Gastroesophageal sphincter (tissue), 4 donors: ENCODE results near the gene RASGRP4. TPM values are rescaled to one million over a fixed set of nuclear protein-coding genes. Genes with fewer than 3 reads are reported as not detected.
A peak's percentile ranks its signal among the peaks of the same experiment; 100 is the strongest.

ENCODE experiments used
- ATAC-seq: fragments of 150-250 bp; one replicate; pipeline ENCODE4 v1.9.1; 2016; ENCODE audit warnings: mild to moderate bottlenecking, moderate library complexity
- H3K27ac ChIP-seq, 4 donors: fragments of 200-600 bp; sonication (generic) in 3 of 4; 1 replicate in 3 of 4; 2 replicates in 1 of 4; pipeline ENCODE4 v1.5.1; 2016 to 2019
- H3K27me3 ChIP-seq: fragments of 200-600 bp; sonication (generic); one replicate; pipeline ENCODE4 v1.5.1; 2019
- H3K36me3 ChIP-seq, 2 donors: fragments of 200-600 bp; sonication (generic); one replicate each; pipeline ENCODE4 v1.5.1; 2019; ENCODE audit warnings: control low read depth in 1 of 2
- H3K4me1 ChIP-seq, 3 donors: fragments of 200-600 bp; sonication (generic); 1 replicate in 2 of 3; 2 replicates in 1 of 3; pipeline ENCODE4 v1.5.1; 2016 to 2019; ENCODE audit warnings: control low read depth in 2 of 3
- H3K4me3 ChIP-seq, 2 donors: fragments of 200-600 bp; sonication (generic); one replicate each; pipeline ENCODE4 v1.5.1; 2019; ENCODE audit warnings: mild to moderate bottlenecking in 1 of 2, moderate library complexity in 1 of 2
- H3K9me3 ChIP-seq, 3 donors: fragments of 200-600 bp; sonication (generic); one replicate each; pipeline ENCODE4 v1.5.1; 2017 to 2019; ENCODE audit warnings: control low read depth in 2 of 3
- CTCF ChIP-seq, 4 experiments: fragments of 200-600 bp in 2 of 4; fragments of 450-650 bp in 2 of 4; sonication (generic) in 1 of 4; IDR thresholded peaks; one replicate each; pipeline ENCODE4 v1.5.1; 2017 to 2019; ENCODE audit warnings: antibody characterized with exemption in 4 of 4, mild to moderate bottlenecking in 2 of 4, moderate library complexity in 2 of 4
- EP300 ChIP-seq: sonication (generic); formaldehyde crosslinking; IDR thresholded peaks from one replicate; pipeline ENCODE4 v1.6.1; 2017; ENCODE audit warnings: antibody characterized with exemption, mild to moderate bottlenecking
- POLR2A ChIP-seq, 2 donors: fragments of 450-650 bp; IDR thresholded peaks; one replicate each; pipeline ENCODE4 v1.6.1; 2017; ENCODE audit warnings: antibody characterized with exemption in 2 of 2, mild to moderate bottlenecking in 2 of 2, moderate library complexity in 1 of 2
- POLR2AphosphoS5 ChIP-seq: sonication (generic); formaldehyde crosslinking; IDR thresholded peaks from one replicate; pipeline ENCODE4 v1.6.1; 2017; ENCODE audit warnings: antibody characterized with exemption
- WGBS, 2 donors: methylation state at CpG; one replicate each; pipeline ENCODE4 v1.1.5; 2018; ENCODE audit warnings: low coverage in 1 of 2; 5-methylcytosine and 5-hydroxymethylcytosine counted together
- total RNA-seq, 4 donors: library from RNA; depleted of rRNA; stranded (reverse); fragments of >200 nt; gene quantifications; one replicate each; pipeline ENCODE4 v1.1.0, GENCODE V29; 2016

RASGRP4 gene
- total RNA-seq, 4 donors from 2014 or later, result 1.2 to 4.7 (median 4.0) TPM

- Histone ChIP-seq H3K27me3 (no peaks in the 10 kb centered on the region), H3K4me1 (peaks cover 8 to 32% (median 16%) of the 10 kb centered on the region in 3 donors), H3K4me3 (no peak overlapping the region), H3K27ac (no peak overlapping the region), H3K36me3 (peaks cover 0 to 55% of the 10 kb centered on the region in 2 donors), H3K9me3 (no peaks in the 10 kb centered on the region)
- TF ChIP-seq EP300, result no peak
- TF ChIP-seq POLR2A (IDR thresholded peaks at IDR 0.05), result no peak
- no peak for TF ChIP-seq CTCF (IDR thresholded peaks at IDR 0.05)
- no peak for TF ChIP-seq POLR2AphosphoS5
- no peak for ATAC-seq
- WGBS, 2 donors, result 40 to 44% methylated on average over 1 of the region's 3 CpGs
Observed at GRCh38 chr19:38376576-38376975, 49.4 kb downstream of the RASGRP4 start.

- no peak for TF ChIP-seq POLR2A (IDR thresholded peaks at IDR 0.05)
- no peak for TF ChIP-seq EP300
- TF ChIP-seq CTCF (IDR thresholded peaks at IDR 0.05), result no peak
- no peak for TF ChIP-seq POLR2AphosphoS5
- Histone ChIP-seq H3K4me1 (peaks cover 8 to 32% (median 16%) of the 10 kb centered on the region in 3 donors), H3K27me3 (no peaks in the 10 kb centered on the region), H3K36me3 (peaks cover 0 to 46% of the 10 kb centered on the region in 2 donors), H3K9me3 (no peaks in the 10 kb centered on the region), H3K27ac (no peak overlapping the region), H3K4me3 (peak overlapping the region; percentile 73 to 92)
- WGBS, 2 donors, result 64% methylated on average over 5 of the region's 5 CpGs; no CpG with 5 or more reads in 1 of the 2 donors
- ATAC-seq, result no peak
Observed at GRCh38 chr19:38375748-38376147, 50.3 kb downstream of the RASGRP4 start.

- TF ChIP-seq POLR2AphosphoS5, result no peak
- TF ChIP-seq POLR2A (IDR thresholded peaks at IDR 0.05), result no peak
- TF ChIP-seq EP300, result no peak
- no peak for TF ChIP-seq CTCF (IDR thresholded peaks at IDR 0.05)
- peaks cover 8 to 32% (median 16%) of the 10 kb centered on the region in 3 donors for H3K4me1 ChIP-seq
- WGBS, 2 donors, result 0% methylated on average over 1 to 12 of the region's 18 CpGs
Observed at GRCh38 chr19:38375098-38375493, 50.9 kb downstream of the RASGRP4 start.

GRCh38 chr19:38374332-38375097 lies 51.5 kb downstream of the RASGRP4 start, which contains the start of gene PSMD8:
Gene PSMD8, plus strand, starts transcription at chr19:38374571. Its CDS starts 31 bp downstream, at chr19:38374602.
- Histone ChIP-seq H3K4me1 (peaks cover 8 to 32% (median 16%) of the 10 kb centered on the region in 3 donors), H3K27me3 (peaks cover 5% of the 10 kb centered on the region), H3K4me3 (peak within 1 kb of the TSS; percentile 73 to 92), H3K36me3 (peaks cover 0 to 34% of the 10 kb centered on the region in 2 donors), H3K9me3 (no peaks in the 10 kb centered on the region), H3K27ac (peak within 1 kb of the TSS; percentile 57 to 93 (median 90))
- TF ChIP-seq EP300 (no peak), CTCF (IDR thresholded peaks at IDR 0.05) (peak in 2 of 4 experiments; percentile 14 to 33), POLR2A (IDR thresholded peaks at IDR 0.05) (peak; percentile 92 to 95), POLR2AphosphoS5 (peak; percentile 84)
- peak; percentile 99 for ATAC-seq
- 0% methylated on average over 4 to 7 of the region's 65 CpGs for WGBS, 2 donors

More at GRCh38 chr19:38375098-38375493, 50.9 kb downstream of the RASGRP4 start:
- ATAC-seq, result no peak
- Histone ChIP-seq H3K36me3 (peaks cover 0 to 40% of the 10 kb centered on the region in 2 donors), H3K4me3 (peak overlapping the region; percentile 73 to 92), H3K9me3 (no peaks in the 10 kb centered on the region), H3K27ac (peak overlapping the region; percentile 57 to 93 (median 90)), H3K27me3 (peaks cover 1% of the 10 kb centered on the region)
